Gastrocnemius medialis (tissue), 4 donors: ENCODE data around the gene GNL3.

Source experiments
- POLR2A ChIP-seq, 2 donors: fragments of 450-650 bp; IDR thresholded peaks; one replicate each; pipeline ENCODE4 v1.6.1; 2017; ENCODE audit warnings: antibody characterized with exemption in 2 of 2, mild to moderate bottlenecking in 2 of 2, moderate library complexity in 2 of 2
- TF ChIP-seq, protein P1 (sequence below), 5 experiments: fragments of 450-650 bp in 3 of 5; fragments of 200-600 bp in 2 of 5; sonication (generic) in 2 of 5; IDR thresholded peaks in 4 of 5; conservative IDR thresholded peaks in 1 of 5; 1 replicate in 4 of 5; 2 replicates in 1 of 5; pipeline ENCODE4 v1.5.1; 2016 to 2019; ENCODE audit warnings: antibody characterized with exemption in 5 of 5, mild to moderate bottlenecking in 3 of 5, moderate library complexity in 3 of 5

DNA sequence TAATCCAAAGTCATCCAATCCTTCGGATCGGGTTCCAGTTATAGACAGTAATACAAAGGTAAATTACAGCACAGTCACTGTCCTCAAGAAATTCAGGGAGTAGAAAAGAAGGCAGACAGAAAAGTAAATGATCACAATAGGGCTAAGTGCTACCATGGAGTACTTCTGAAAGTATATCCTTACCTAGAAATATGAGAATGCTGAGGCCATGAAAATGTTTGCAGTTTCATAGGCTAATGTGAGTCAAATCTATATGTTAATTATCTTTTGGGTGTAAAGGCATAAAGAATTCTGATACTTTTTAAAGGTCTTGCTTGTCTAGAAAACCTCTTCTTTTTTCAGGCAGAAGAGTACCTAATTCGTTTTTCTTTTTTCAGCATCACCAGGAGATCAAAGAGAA lies 29.9 kb upstream of the GNL3 start:
- TF ChIP-seq, protein P1, sequence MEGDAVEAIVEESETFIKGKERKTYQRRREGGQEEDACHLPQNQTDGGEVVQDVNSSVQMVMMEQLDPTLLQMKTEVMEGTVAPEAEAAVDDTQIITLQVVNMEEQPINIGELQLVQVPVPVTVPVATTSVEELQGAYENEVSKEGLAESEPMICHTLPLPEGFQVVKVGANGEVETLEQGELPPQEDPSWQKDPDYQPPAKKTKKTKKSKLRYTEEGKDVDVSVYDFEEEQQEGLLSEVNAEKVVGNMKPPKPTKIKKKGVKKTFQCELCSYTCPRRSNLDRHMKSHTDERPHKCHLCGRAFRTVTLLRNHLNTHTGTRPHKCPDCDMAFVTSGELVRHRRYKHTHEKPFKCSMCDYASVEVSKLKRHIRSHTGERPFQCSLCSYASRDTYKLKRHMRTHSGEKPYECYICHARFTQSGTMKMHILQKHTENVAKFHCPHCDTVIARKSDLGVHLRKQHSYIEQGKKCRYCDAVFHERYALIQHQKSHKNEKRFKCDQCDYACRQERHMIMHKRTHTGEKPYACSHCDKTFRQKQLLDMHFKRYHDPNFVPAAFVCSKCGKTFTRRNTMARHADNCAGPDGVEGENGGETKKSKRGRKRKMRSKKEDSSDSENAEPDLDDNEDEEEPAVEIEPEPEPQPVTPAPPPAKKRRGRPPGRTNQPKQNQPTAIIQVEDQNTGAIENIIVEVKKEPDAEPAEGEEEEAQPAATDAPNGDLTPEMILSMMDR (IDR thresholded peaks at IDR 0.05 in 4 of 5, conservative IDR thresholded peaks at IDR 0.05 in 1 of 5): no peak
- no peak for TF ChIP-seq POLR2A (IDR thresholded peaks at IDR 0.05)
